Mesendoderm (in vitro differentiated cells): ENCODE data around the gene UGT2A3.

Experiments used
- DNase-seq: peaks from one replicate; pipeline ENCODE4 v3.0.0; 2013
- H2AK5ac ChIP-seq: 2 replicates; pipeline ENCODE4 v1.6.1; 2013; ENCODE audit warnings: low read length, inconsistent platforms
- H2BK120ac ChIP-seq: 2 replicates; pipeline ENCODE4 v1.6.1; 2013; ENCODE audit warnings: low read depth, mild to moderate bottlenecking, low read length, moderate library complexity, mixed read lengths
- H2BK15ac ChIP-seq: replicated peaks from 2 replicates; pipeline ENCODE4 v1.6.1; 2013; ENCODE audit warnings: low read depth, mild to moderate bottlenecking, moderate library complexity
- H2BK5ac ChIP-seq: 2 replicates; pipeline ENCODE4 v1.6.1; 2013; ENCODE audit warnings: low read length, inconsistent platforms
- H3K18ac ChIP-seq: 2 replicates; pipeline ENCODE4 v1.6.1; 2013; ENCODE audit warnings: mild to moderate bottlenecking, low read length, mixed read lengths
- H3K23ac ChIP-seq: one replicate; pipeline ENCODE4 v1.6.1; 2013; ENCODE audit warnings: low read length
- H3K27ac ChIP-seq: 2 replicates; pipeline ENCODE4 v1.5.1; 2013; ENCODE audit warnings: low read depth, mild to moderate bottlenecking, inconsistent platforms, low read length, moderate library complexity
- H3K27me3 ChIP-seq: 2 replicates; pipeline ENCODE4 v1.6.1; 2013; ENCODE audit warnings: low read length, control low read depth, mild to moderate bottlenecking, inconsistent platforms; ENCODE audit not compliant: insufficient read depth, poor library complexity
- H3K36me3 ChIP-seq: 2 replicates; pipeline ENCODE4 v1.6.1; 2013; ENCODE audit warnings: low read length, inconsistent platforms; ENCODE audit not compliant: control insufficient read depth, insufficient read depth
- H3K4ac ChIP-seq: one replicate; pipeline ENCODE4 v1.6.1; 2013; ENCODE audit warnings: low read depth, mild to moderate bottlenecking, low read length, moderate library complexity
- H3K4me1 ChIP-seq: 2 replicates; pipeline ENCODE4 v1.6.1; 2013; ENCODE audit warnings: low read depth, low read length, inconsistent platforms; ENCODE audit not compliant: control insufficient read depth
- H3K4me2 ChIP-seq: 2 replicates; pipeline ENCODE4 v1.6.1; 2013; ENCODE audit warnings: low read length
- H3K4me3 ChIP-seq: 2 replicates; pipeline ENCODE4 v1.5.1; 2013; ENCODE audit warnings: mild to moderate bottlenecking, low read length
- H3K56ac ChIP-seq: one replicate; pipeline ENCODE4 v1.6.1; 2013; ENCODE audit warnings: low read length
- H3K79me1 ChIP-seq: 2 replicates; pipeline ENCODE4 v1.6.1; 2013; ENCODE audit warnings: low read length, inconsistent platforms
- H3K79me2 ChIP-seq: 2 replicates; pipeline ENCODE4 v1.6.1; 2013; ENCODE audit warnings: mild to moderate bottlenecking, low read length; ENCODE audit not compliant: control insufficient read depth, insufficient read depth
- H3K9ac ChIP-seq: 2 replicates; pipeline ENCODE4 v1.6.1; 2013; ENCODE audit warnings: low read length, inconsistent platforms
- H4K5ac ChIP-seq: one replicate; pipeline ENCODE4 v1.6.1; 2013; ENCODE audit warnings: low read length
- H4K8ac ChIP-seq: one replicate; pipeline ENCODE4 v1.6.1; 2013; ENCODE audit warnings: low read depth, mild to moderate bottlenecking, control low read depth, low read length, moderate library complexity
- WGBS: extraction: QIAGEN DNeasy Blood & Tissue Kit; methylation state at CpG from one replicate; pipeline ENCODE4 v1.1.7; 2013; ENCODE audit warnings: low lambda C conversion rate, missing lambda C conversion rate; ENCODE audit not compliant: insufficient coverage; ENCODE audit errors: extremely low coverage; 5-methylcytosine and 5-hydroxymethylcytosine counted together

Gene UGT2A3

DNA sequence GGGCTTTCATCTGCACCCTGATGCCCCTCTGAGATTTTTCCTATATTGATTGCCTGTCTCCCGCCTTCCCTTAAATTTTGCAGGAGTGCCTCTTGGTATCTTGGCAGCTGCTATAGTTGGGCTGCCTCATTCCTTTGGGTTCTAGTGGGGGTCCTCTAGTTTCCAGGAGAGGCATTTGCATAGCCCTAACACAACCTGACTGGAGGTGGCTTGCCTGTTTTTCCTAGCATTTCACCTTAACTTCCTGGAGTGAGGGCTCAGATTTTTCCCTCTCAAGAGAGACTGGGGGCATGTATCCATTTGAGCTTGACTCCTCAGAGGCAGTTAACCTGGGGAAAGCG, 46.0 kb downstream of the UGT2A3 start:
- H3K9ac ChIP-seq: no peak overlapping the region
- H3K56ac ChIP-seq: peak overlapping the region; percentile 71
- H3K4me2 ChIP-seq: no peak overlapping the region
- H3K4me3 ChIP-seq: no peak overlapping the region
- H2BK5ac ChIP-seq: no peak overlapping the region
- H3K4ac ChIP-seq: peak overlapping the region; percentile 41
- H3K79me1 ChIP-seq: no peaks in the 10 kb centered on the region
- no peak overlapping the region for H4K5ac ChIP-seq
- no peaks in the 10 kb centered on the region for H3K27me3 ChIP-seq
- H3K18ac ChIP-seq: peak overlapping the region; percentile 72
- H3K27ac ChIP-seq: peak overlapping the region; percentile 17
- H4K8ac ChIP-seq: no peak overlapping the region
- peak overlapping the region; percentile 60 for H3K23ac ChIP-seq
- H2AK5ac ChIP-seq: no peak overlapping the region
- H2BK15ac ChIP-seq: no peak overlapping the region
- H3K79me2 ChIP-seq: no peaks in the 10 kb centered on the region
- WGBS: no CpG with 5 or more reads among the region's 2 CpGs
- peak overlapping the region; percentile 10 for H2BK120ac ChIP-seq
- peaks cover 8% of the 10 kb centered on the region for H3K4me1 ChIP-seq
- DNase-seq: no peak
- H3K36me3 ChIP-seq: no peaks in the 10 kb centered on the region

DNA sequence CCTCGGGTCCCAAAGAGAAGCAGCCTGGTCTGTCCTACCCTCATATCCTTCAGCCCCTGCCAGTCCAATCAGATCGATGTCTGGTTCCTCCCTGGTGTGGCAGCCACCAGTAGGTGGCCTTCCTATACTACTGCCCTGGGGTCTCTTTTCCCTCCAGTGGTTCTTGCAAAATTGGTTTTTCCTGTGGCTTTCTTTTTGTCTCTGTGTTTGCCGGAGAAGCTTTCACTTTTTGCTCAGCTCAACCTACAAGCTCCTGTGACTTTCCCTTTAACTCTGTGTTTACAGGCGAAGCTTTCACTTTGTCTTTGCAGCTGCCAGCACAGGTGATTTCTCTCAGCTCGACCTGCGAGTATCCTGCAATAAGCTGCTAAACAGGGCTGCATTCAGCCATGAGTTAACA, 46.8 kb downstream of the UGT2A3 start:
- H3K4ac ChIP-seq: peak overlapping the region; percentile 41
- peak overlapping the region; percentile 72 for H3K18ac ChIP-seq
- no peak overlapping the region for H3K27ac ChIP-seq
- no peaks in the 10 kb centered on the region for H3K27me3 ChIP-seq
- no peak overlapping the region for H2BK15ac ChIP-seq
- no peak overlapping the region for H2BK5ac ChIP-seq
- no peaks in the 10 kb centered on the region for H3K79me1 ChIP-seq
- H2AK5ac ChIP-seq: no peak overlapping the region
- H3K4me1 ChIP-seq: peaks cover 8% of the 10 kb centered on the region
- no peaks in the 10 kb centered on the region for H3K79me2 ChIP-seq
- peak overlapping the region; percentile 71 for H3K56ac ChIP-seq
- H3K4me3 ChIP-seq: no peak overlapping the region
- DNase-seq: peak; percentile 71
- no CpG with 5 or more reads among the region's 6 CpGs for WGBS
- H4K8ac ChIP-seq: no peak overlapping the region
- no peak overlapping the region for H3K4me2 ChIP-seq
- H2BK120ac ChIP-seq: no peak overlapping the region
- no peak overlapping the region for H4K5ac ChIP-seq
- H3K23ac ChIP-seq: no peak overlapping the region
- no peak overlapping the region for H3K9ac ChIP-seq
- no peaks in the 10 kb centered on the region for H3K36me3 ChIP-seq

DNA sequence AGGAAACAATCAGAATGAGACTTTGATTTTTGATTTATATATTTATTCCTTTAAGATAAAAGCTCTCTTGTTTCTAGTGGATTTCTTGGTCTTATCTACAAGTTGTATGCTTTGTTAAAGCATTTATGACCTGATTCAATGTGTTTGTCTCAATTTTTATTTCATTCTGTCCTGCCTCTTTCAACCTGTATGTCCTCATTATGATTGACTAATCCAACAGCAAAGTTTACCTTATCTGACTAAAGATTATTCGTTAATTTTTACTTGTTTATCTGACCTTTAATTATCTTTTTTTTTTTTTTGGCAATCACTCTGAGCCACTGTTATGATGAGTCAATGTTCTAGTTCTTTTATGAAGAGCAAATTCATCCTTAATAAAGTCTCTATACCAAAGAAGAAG, 54.9 kb downstream of the UGT2A3 start:
- Histone ChIP-seq H4K5ac (no peak overlapping the region), H3K9ac (no peak overlapping the region), H2BK5ac (no peak overlapping the region), H3K79me1 (no peaks in the 10 kb centered on the region), H3K4me3 (no peak overlapping the region), H3K4me1 (no peaks in the 10 kb centered on the region), H2BK120ac (no peak overlapping the region), H3K23ac (no peak overlapping the region), H3K79me2 (no peaks in the 10 kb centered on the region), H2BK15ac (no peak overlapping the region), H3K18ac (no peak overlapping the region), H3K56ac (no peak overlapping the region), H4K8ac (no peak overlapping the region), H3K27me3 (no peaks in the 10 kb centered on the region), H3K36me3 (no peaks in the 10 kb centered on the region), H3K4me2 (no peak overlapping the region), H3K27ac (no peak overlapping the region), H3K4ac (no peak overlapping the region), H2AK5ac (no peak overlapping the region)
- no peak for DNase-seq
- no CpG with 5 or more reads among the region's 1 CpG for WGBS

DNA sequence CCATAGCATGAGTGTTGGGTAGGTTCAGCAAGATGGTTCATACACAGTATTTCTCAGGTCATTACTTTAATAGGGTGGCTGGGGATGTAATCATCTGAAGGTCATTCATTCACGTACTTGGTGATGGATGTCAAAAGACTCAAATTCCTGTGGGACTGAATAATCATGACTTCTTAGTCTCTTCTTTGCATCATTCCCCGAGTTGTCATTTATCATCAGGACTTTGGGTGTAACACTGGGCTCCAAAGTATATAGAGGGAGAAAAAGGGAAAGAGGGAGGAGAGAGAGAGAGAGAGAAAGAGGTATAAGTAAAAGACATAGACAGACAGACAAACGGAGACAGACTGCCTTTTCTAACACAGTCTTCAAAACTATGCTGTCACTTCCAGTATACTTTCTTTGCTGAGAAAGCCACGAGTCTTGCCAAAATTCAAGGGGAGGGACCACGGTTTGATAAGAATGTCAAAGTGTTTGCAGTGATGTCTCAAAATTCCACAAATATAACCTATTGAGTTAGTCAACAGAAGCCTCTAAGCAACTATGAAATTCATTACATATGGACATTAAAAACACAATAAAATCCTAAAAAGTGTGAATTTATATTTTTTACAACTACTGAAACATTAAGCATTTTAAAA, 55.9 kb downstream of the UGT2A3 start:
- Histone ChIP-seq H3K23ac (no peak overlapping the region), H2BK5ac (no peak overlapping the region), H3K27ac (no peak overlapping the region), H3K4me2 (no peak overlapping the region), H3K4ac (no peak overlapping the region), H3K27me3 (no peaks in the 10 kb centered on the region), H4K8ac (no peak overlapping the region), H3K56ac (no peak overlapping the region), H3K4me3 (no peak overlapping the region), H3K9ac (no peak overlapping the region), H2AK5ac (no peak overlapping the region), H3K79me1 (no peaks in the 10 kb centered on the region), H3K79me2 (no peaks in the 10 kb centered on the region), H3K36me3 (no peaks in the 10 kb centered on the region), H3K4me1 (no peaks in the 10 kb centered on the region), H2BK120ac (no peak overlapping the region), H2BK15ac (no peak overlapping the region), H4K5ac (no peak overlapping the region), H3K18ac (no peak overlapping the region)
- no CpG with 5 or more reads among the region's 5 CpGs for WGBS
- DNase-seq: no peak

DNA sequence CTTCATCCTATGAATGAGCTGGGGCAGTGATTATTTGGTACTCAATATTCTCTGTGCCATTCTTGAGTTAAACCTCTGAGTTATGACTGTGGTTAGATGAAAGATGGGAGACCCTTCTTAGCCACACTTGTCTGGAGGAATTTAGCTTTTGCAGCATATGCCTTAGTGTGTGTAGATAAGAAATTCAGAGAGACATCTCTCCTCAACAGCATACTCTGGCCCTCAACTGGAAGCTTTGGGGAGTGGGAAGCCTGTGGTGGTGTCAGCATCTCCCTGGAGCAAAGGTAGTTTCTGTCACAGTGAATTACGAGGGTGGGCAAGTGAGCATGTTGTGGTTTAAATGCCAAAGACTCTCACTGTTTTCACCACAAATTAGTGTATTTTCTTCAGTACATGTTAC, 58.7 kb downstream of the UGT2A3 start:
- Histone ChIP-seq H3K4me2 (no peak overlapping the region), H3K23ac (no peak overlapping the region), H3K36me3 (no peaks in the 10 kb centered on the region), H4K8ac (no peak overlapping the region), H3K56ac (no peak overlapping the region), H3K4ac (no peak overlapping the region), H3K27ac (no peak overlapping the region), H2BK5ac (no peak overlapping the region), H3K79me1 (no peaks in the 10 kb centered on the region), H2AK5ac (no peak overlapping the region), H4K5ac (no peak overlapping the region), H3K79me2 (no peaks in the 10 kb centered on the region), H2BK120ac (no peak overlapping the region), H2BK15ac (no peak overlapping the region), H3K27me3 (no peaks in the 10 kb centered on the region), H3K4me1 (no peaks in the 10 kb centered on the region), H3K4me3 (no peak overlapping the region), H3K18ac (no peak overlapping the region), H3K9ac (no peak overlapping the region)
- WGBS: no CpG with 5 or more reads among the region's 1 CpG
- no peak for DNase-seq

DNA sequence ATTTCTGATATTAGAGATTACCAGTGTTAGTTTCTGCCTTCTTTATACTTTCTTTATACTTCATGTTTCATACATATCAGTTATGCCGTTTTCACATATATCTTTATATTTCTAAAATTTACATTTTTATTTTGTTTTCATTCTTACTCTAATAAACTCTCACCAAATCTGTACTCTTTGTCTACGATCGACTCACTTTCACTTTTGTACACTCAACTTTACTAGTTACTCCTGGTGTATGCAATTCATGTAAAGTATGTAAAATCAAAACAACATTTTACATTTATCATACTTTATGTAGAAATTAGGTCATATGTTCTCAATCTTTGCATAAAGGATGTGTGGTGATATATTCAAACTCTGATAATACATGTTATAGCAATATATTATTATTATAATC, 59.9 kb downstream of the UGT2A3 start:
- Histone ChIP-seq H2BK5ac (no peak overlapping the region), H3K27me3 (no peaks in the 10 kb centered on the region)

More for the DNA sequence above, 59.9 kb downstream of the UGT2A3 start:
- Histone ChIP-seq H3K56ac (no peak overlapping the region), H2AK5ac (no peak overlapping the region), H2BK15ac (no peak overlapping the region), H3K4me3 (no peak overlapping the region), H3K18ac (no peak overlapping the region), H3K9ac (no peak overlapping the region), H3K27ac (no peak overlapping the region), H2BK120ac (no peak overlapping the region), H3K4me2 (no peak overlapping the region), H3K79me2 (no peaks in the 10 kb centered on the region), H3K79me1 (no peaks in the 10 kb centered on the region), H4K5ac (no peak overlapping the region), H3K23ac (no peak overlapping the region), H4K8ac (no peak overlapping the region), H3K4me1 (no peaks in the 10 kb centered on the region), H3K36me3 (no peaks in the 10 kb centered on the region), H3K4ac (no peak overlapping the region)
- DNase-seq: no peak
- 100% methylated on average over 3 of the region's 3 CpGs for WGBS
